Endothelial cell of umbilical vein (primary cell): ENCODE results near the gene PRAMEF1. TPM values are rescaled to one million over a fixed set of nuclear protein-coding genes. Genes with fewer than 3 reads are reported as not detected.

Source experiments
- BruUV-seq: library from RNA; stranded (reverse); fragments of 400-500 nt; replicated peaks from 2 replicates; lab custom pipeline; 2021; lab: Mats Ljungman, UMichigan
- CTCF ChIA-PET: fragments of 300-600, 350-600 bp; sonication (Branson Sonifier 250); formaldehyde crosslinking; loops from one replicate; lab custom pipeline; 2021; ENCODE audit warnings: antibody characterized with exemption, inconsistent platforms; lab: Charles Lee
- POLR2A ChIA-PET: fragments of 300-600, 350-600 bp; sonication (Branson Sonifier 250); formaldehyde crosslinking; loops from one replicate; lab custom pipeline; 2021; ENCODE audit warnings: antibody characterized with exemption, inconsistent platforms; lab: Charles Lee
- DNase-seq: peaks from one replicate; pipeline ENCODE4 v3.0.0-alpha.2; 2011; ENCODE audit warnings: low read depth, low spot score
- FAIRE-seq: peaks from 2 replicates; lab custom pipeline; 2011; peaks lifted over from hg19 to GRCh38; lab: Jason Lieb, UNC
- H2AFZ ChIP-seq: 2 replicates; pipeline ENCODE4 v1.6.0; 2012; ENCODE audit warnings: low read depth, low read length, control low read depth, inconsistent platforms
- H3K27ac ChIP-seq: 2 replicates; pipeline ENCODE4 v1.5.1; 2011; ENCODE audit warnings: low read depth, mild to moderate bottlenecking, control low read depth, low read length, moderate library complexity; ENCODE audit not compliant: insufficient read depth
- H3K27me3 ChIP-seq, 2 experiments: 2 replicates each; pipeline versions ENCODE4 v1.6.0 to v1.6.1; 2011; ENCODE audit warnings: low read length in 2 of 2, mixed read lengths in 1 of 2; ENCODE audit not compliant: control insufficient read depth in 2 of 2, insufficient read depth in 2 of 2
- H3K36me3 ChIP-seq, 2 experiments: 2 replicates in 1 of 2; 3 replicates in 1 of 2; pipeline ENCODE4 v1.5.1; 2011; ENCODE audit warnings: low read length in 2 of 2, mild to moderate bottlenecking in 1 of 2, moderate library complexity in 1 of 2; ENCODE audit not compliant: control insufficient read depth in 2 of 2, insufficient read depth in 2 of 2; ENCODE audit errors: extremely low read depth in 1 of 2
- H3K4me1 ChIP-seq: 3 replicates; pipeline ENCODE4 v1.5.1; 2011; ENCODE audit warnings: mild to moderate bottlenecking, low read length; ENCODE audit not compliant: control insufficient read depth, insufficient read depth; ENCODE audit errors: extremely low read depth
- H3K4me2 ChIP-seq: 2 replicates; pipeline ENCODE4 v1.6.1; 2011; ENCODE audit warnings: low read length, control low read depth, mixed read lengths; ENCODE audit not compliant: insufficient read depth
- H3K4me3 ChIP-seq, 3 experiments: fragments of 200-600 bp in 1 of 3; sonication (generic), shearing (Covaris generic) in 1 of 3; replicated peaks in 1 of 3; 2 replicates each; pipeline ENCODE4 v1.5.1; 2011 to 2016; ENCODE audit warnings: control low read depth in 3 of 3, low read length in 3 of 3, mild to moderate bottlenecking in 2 of 3, inconsistent platforms in 1 of 3, low read depth in 1 of 3, moderate library complexity in 1 of 3; ENCODE audit not compliant: insufficient read depth in 1 of 3
- H3K79me2 ChIP-seq: 2 replicates; pipeline ENCODE4 v1.6.0; 2012; ENCODE audit warnings: low read length, inconsistent platforms; ENCODE audit not compliant: control insufficient read depth, insufficient read depth
- H3K9ac ChIP-seq: replicated peaks from 2 replicates; pipeline ENCODE3; 2011; ENCODE audit warnings: low read length, control low read depth; ENCODE audit not compliant: insufficient read depth; ENCODE audit errors: extremely low read depth
- H3K9me1 ChIP-seq: replicated peaks from 3 replicates; pipeline ENCODE4 v1.6.0; 2011; ENCODE audit warnings: mild to moderate bottlenecking, low read length; ENCODE audit not compliant: control insufficient read depth, insufficient read depth; ENCODE audit errors: extremely low read depth
- H3K9me3 ChIP-seq: replicated peaks from 2 replicates; pipeline ENCODE4 v1.5.1; 2012; ENCODE audit warnings: low read length, inconsistent platforms; ENCODE audit not compliant: control insufficient read depth, insufficient read depth
- H4K20me1 ChIP-seq: replicated peaks from 2 replicates; pipeline ENCODE3; 2011; ENCODE audit warnings: mild to moderate bottlenecking, low read length; ENCODE audit not compliant: control insufficient read depth, insufficient read depth; ENCODE audit errors: extremely low read depth
- CTCF ChIP-seq, 2 donors: IDR thresholded peaks; 1 replicate in 1 of 2; 2 replicates in 1 of 2; pipeline ENCODE4 v1.5.1; 2011; ENCODE audit warnings: low read length in 2 of 2, mild to moderate bottlenecking in 2 of 2, moderate library complexity in 2 of 2, control low read depth in 1 of 2, inconsistent platforms in 1 of 2, low read depth in 1 of 2; ENCODE audit not compliant: insufficient read depth in 1 of 2; ENCODE audit errors: extremely low read depth in 1 of 2
- EZH2 ChIP-seq: IDR thresholded peaks from 2 replicates; pipeline ENCODE4 v1.6.1; 2012; ENCODE audit warnings: borderline replicate concordance, low read depth, mild to moderate bottlenecking, moderate library complexity, low read length, inconsistent platforms; ENCODE audit not compliant: severe bottlenecking
- FOS ChIP-seq: IDR thresholded peaks from 2 replicates; pipeline ENCODE4 v1.6.1; 2011; ENCODE audit warnings: mild to moderate bottlenecking, low read length, moderate library complexity, borderline replicate concordance; ENCODE audit not compliant: insufficient read depth
- GATA2 ChIP-seq: IDR thresholded peaks from 2 replicates; pipeline ENCODE4 v1.7.0; 2011; ENCODE audit warnings: low read depth, mild to moderate bottlenecking, moderate library complexity, mixed read lengths, low read length; ENCODE audit not compliant: insufficient read length, insufficient read depth
- JUN ChIP-seq: IDR thresholded peaks from 2 replicates; pipeline ENCODE4 v1.6.1; 2011; ENCODE audit warnings: borderline replicate concordance, low read depth; ENCODE audit not compliant: insufficient read length, insufficient read depth
- MYC ChIP-seq: IDR thresholded peaks from one replicate; pipeline ENCODE4 v1.6.1; 2011; ENCODE audit warnings: mild to moderate bottlenecking, low read depth, low read length
- POLR2A ChIP-seq: IDR thresholded peaks from 2 replicates; pipeline ENCODE4 v1.6.1; 2012; ENCODE audit warnings: low read depth, mild to moderate bottlenecking, control low read depth, low read length
- POLR2AphosphoS5 ChIP-seq: IDR thresholded peaks from 2 replicates; pipeline ENCODE4 v1.6.1; 2012; ENCODE audit warnings: low read depth, mild to moderate bottlenecking, control low read depth, low read length, moderate library complexity; ENCODE audit not compliant: insufficient read depth
- dilution Hi-C: fragments of 300-500 bp; cut with MboI; formaldehyde crosslinking; loops from one replicate; pipeline ENCODE4 v1.15.0; 2019; ENCODE audit warnings: low sequenced_read_pairs; ENCODE audit not compliant: extremely low pct_ligation_motif_present
- intact Hi-C: fragments of 100-400 bp; cut with micrococcal nuclease; formaldehyde crosslinking; loops from one replicate; pipeline ENCODE4 v1.10.0; 2022
- polyA plus RNA-seq, 4 experiments: library from polyadenylated mRNA; depleted of rRNA in 3 of 4; stranded (reverse) in 3 of 4; unstranded in 1 of 4; fragments of >200 nt; gene quantifications; 2 replicates each; pipeline versions ENCODE4 v1.2.1 to v1.2.3, GENCODE V29; 2011 to 2012; ENCODE audit warnings: missing spikeins in 1 of 4
- total RNA-seq: library from RNA; stranded (reverse); gene quantifications from 2 replicates; pipeline ENCODE4 v1.2.3, GENCODE V29; 2021

Gene PRAMEF1
- total and polyA plus RNA-seq, 2 donors (not counting 3 experiments of a cell fraction or from before 2014, with no cell fraction given) = not detected

GRCh38 chr1:12769031-12769430 lies 22.2 kb upstream of the PRAMEF1 start:
- Histone ChIP-seq H2AFZ (no peak overlapping the region), H4K20me1 (no peaks in the 10 kb centered on the region), H3K27me3 (no peaks in the 10 kb centered on the region), H3K4me2 (no peak overlapping the region), H3K4me1 (no peaks in the 10 kb centered on the region), H3K27ac (no peak overlapping the region), H3K9me3 (no peaks in the 10 kb centered on the region), H3K79me2 (no peaks in the 10 kb centered on the region), H3K36me3 (no peaks in the 10 kb centered on the region), H3K9ac (no peak overlapping the region), H3K9me1 (no peaks in the 10 kb centered on the region), H3K4me3 (no peak overlapping the region)
- no peak for DNase-seq
- ChIA-PET POLR2A (no interaction called here), CTCF (no interaction called here)
- BruUV-seq = no TSS peak
- intact Hi-C loops (no loop called here), dilution Hi-C loops (no loop called here)
- no peak for FAIRE-seq
- TF ChIP-seq MYC = no peak
- no peak for TF ChIP-seq JUN
- no peak for TF ChIP-seq CTCF (IDR thresholded peaks at IDR 0.05; ENCODE audit: extremely low read depth in 1 of 2, insufficient read depth in 1 of 2, low read depth in 1 of 2, low read length in 2 of 2)
- TF ChIP-seq FOS = no peak
- no peak for TF ChIP-seq POLR2AphosphoS5
- TF ChIP-seq EZH2 = no peak
- no peak for TF ChIP-seq GATA2
- TF ChIP-seq POLR2A = no peak
